ENCODE data around the gene CALN1. TPM values are rescaled to one million over a fixed set of nuclear protein-coding genes. Genes with fewer than 3 reads are reported as not detected.

The CALN1 gene
- total RNA-seq, 2 donors from 2014 or later: 4.3 to 6.9 TPM

- Mint-ChIP-seq H3K9me3 (peaks cover 3% of the 10 kb centered on the region), H3K27me3 (ENCODE audit: insufficient read depth) (no peaks in the 10 kb centered on the region), H3K36me3 (ENCODE audit: low read depth) (no peaks in the 10 kb centered on the region), H3K27ac (no peak overlapping the region), H3K4me3 (no peak overlapping the region), H3K4me1 (no peaks in the 10 kb centered on the region)
- DNase-seq: no peak
- no peaks in the 10 kb centered on the region for H3K4me1 ChIP-seq (ENCODE audit: control insufficient read depth, insufficient read depth, low read length)
- no peak overlapping the region for H3K9ac ChIP-seq (ENCODE audit: extremely low read depth, low read length, poor library complexity, severe bottlenecking)
- H3K4me3 ChIP-seq (ENCODE audit: low read length): no peak overlapping the region
- H3K27ac ChIP-seq (ENCODE audit: low read depth, low read length): no peak overlapping the region
- no peaks in the 10 kb centered on the region for H3K27me3 ChIP-seq (ENCODE audit: control insufficient read depth, insufficient read depth, low read length, poor library complexity, severe bottlenecking)
- no peaks in the 10 kb centered on the region for H3K36me3 ChIP-seq (ENCODE audit: control insufficient read depth, insufficient read depth, low read length)
- TF ChIP-seq CTCF (conservative IDR thresholded peaks at IDR 0.05): no peak
- peaks cover 4% of the 10 kb centered on the region for H3K9me3 ChIP-seq (ENCODE audit: control insufficient read depth, low read length)
- 90 to 94% methylated on average over 2 to 7 of the region's 7 CpGs for WGBS, 2 experiments (ENCODE audit: insufficient coverage in 1 of 2, insufficient read length in 1 of 2)
Observed at GRCh38 chr7:72219500-72219899, 192.6 kb downstream of the CALN1 start.

- H3K4me1 Mint-ChIP-seq: no peaks in the 10 kb centered on the region
- TF ChIP-seq CTCF (conservative IDR thresholded peaks at IDR 0.05): no peak
- no peak for DNase-seq
- 91 to 94% methylated on average over 3 to 5 of the region's 5 CpGs for WGBS, 2 experiments (ENCODE audit: insufficient coverage in 1 of 2, insufficient read length in 1 of 2)
- Histone ChIP-seq H3K4me1 (ENCODE audit: control insufficient read depth, insufficient read depth, low read length) (no peaks in the 10 kb centered on the region), H3K9me3 (ENCODE audit: control insufficient read depth, low read length) (no peaks in the 10 kb centered on the region), H3K27ac (ENCODE audit: low read depth, low read length) (no peak overlapping the region), H3K4me3 (ENCODE audit: low read length) (no peak overlapping the region), H3K36me3 (ENCODE audit: control insufficient read depth, insufficient read depth, low read length) (no peaks in the 10 kb centered on the region), H3K9ac (ENCODE audit: extremely low read depth, low read length, poor library complexity, severe bottlenecking) (no peak overlapping the region), H3K27me3 (ENCODE audit: control insufficient read depth, insufficient read depth, low read length, poor library complexity, severe bottlenecking) (no peaks in the 10 kb centered on the region)
- H3K9me3 Mint-ChIP-seq: peaks cover 3% of the 10 kb centered on the region
- no peaks in the 10 kb centered on the region for H3K36me3 Mint-ChIP-seq (ENCODE audit: low read depth)
- no peaks in the 10 kb centered on the region for H3K27me3 Mint-ChIP-seq (ENCODE audit: insufficient read depth)
- H3K4me3 Mint-ChIP-seq: no peak overlapping the region
- no peak overlapping the region for H3K27ac Mint-ChIP-seq
Observed at GRCh38 chr7:72217151-72217550, 195.0 kb downstream of the CALN1 start.

- no peak overlapping the region for H3K27ac Mint-ChIP-seq
Observed at GRCh38 chr7:72213769-72214168, 198.4 kb downstream of the CALN1 start.

More at GRCh38 chr7:72213769-72214168, 198.4 kb downstream of the CALN1 start:
- no peak for TF ChIP-seq CTCF (conservative IDR thresholded peaks at IDR 0.05)
- no peaks in the 10 kb centered on the region for H3K9me3 ChIP-seq (ENCODE audit: control insufficient read depth, low read length)
- Mint-ChIP-seq H3K4me1 (no peaks in the 10 kb centered on the region), H3K9me3 (no peaks in the 10 kb centered on the region), H3K4me3 (no peak overlapping the region), H3K27me3 (ENCODE audit: insufficient read depth) (peaks cover 16% of the 10 kb centered on the region), H3K36me3 (ENCODE audit: low read depth) (no peaks in the 10 kb centered on the region)
- no peak overlapping the region for H3K27ac ChIP-seq (ENCODE audit: low read depth, low read length)
- H3K9ac ChIP-seq (ENCODE audit: extremely low read depth, low read length, poor library complexity, severe bottlenecking): no peak overlapping the region
- no peaks in the 10 kb centered on the region for H3K27me3 ChIP-seq (ENCODE audit: control insufficient read depth, insufficient read depth, low read length, poor library complexity, severe bottlenecking)
- no peaks in the 10 kb centered on the region for H3K36me3 ChIP-seq (ENCODE audit: control insufficient read depth, insufficient read depth, low read length)
- no peak for DNase-seq
- no peak overlapping the region for H3K4me3 ChIP-seq (ENCODE audit: low read length)
- no peaks in the 10 kb centered on the region for H3K4me1 ChIP-seq (ENCODE audit: control insufficient read depth, insufficient read depth, low read length)
- 89 to 91% methylated on average over 2 to 5 of the region's 5 CpGs for WGBS, 2 experiments (ENCODE audit: insufficient coverage in 1 of 2, insufficient read length in 1 of 2)

Data from endodermal cell (in vitro differentiated cells).